Measurements from ENCODE around the gene P2RX6.
A peak's percentile ranks its signal among the peaks of the same experiment; 100 is the strongest.

The P2RX6 gene

DNA sequence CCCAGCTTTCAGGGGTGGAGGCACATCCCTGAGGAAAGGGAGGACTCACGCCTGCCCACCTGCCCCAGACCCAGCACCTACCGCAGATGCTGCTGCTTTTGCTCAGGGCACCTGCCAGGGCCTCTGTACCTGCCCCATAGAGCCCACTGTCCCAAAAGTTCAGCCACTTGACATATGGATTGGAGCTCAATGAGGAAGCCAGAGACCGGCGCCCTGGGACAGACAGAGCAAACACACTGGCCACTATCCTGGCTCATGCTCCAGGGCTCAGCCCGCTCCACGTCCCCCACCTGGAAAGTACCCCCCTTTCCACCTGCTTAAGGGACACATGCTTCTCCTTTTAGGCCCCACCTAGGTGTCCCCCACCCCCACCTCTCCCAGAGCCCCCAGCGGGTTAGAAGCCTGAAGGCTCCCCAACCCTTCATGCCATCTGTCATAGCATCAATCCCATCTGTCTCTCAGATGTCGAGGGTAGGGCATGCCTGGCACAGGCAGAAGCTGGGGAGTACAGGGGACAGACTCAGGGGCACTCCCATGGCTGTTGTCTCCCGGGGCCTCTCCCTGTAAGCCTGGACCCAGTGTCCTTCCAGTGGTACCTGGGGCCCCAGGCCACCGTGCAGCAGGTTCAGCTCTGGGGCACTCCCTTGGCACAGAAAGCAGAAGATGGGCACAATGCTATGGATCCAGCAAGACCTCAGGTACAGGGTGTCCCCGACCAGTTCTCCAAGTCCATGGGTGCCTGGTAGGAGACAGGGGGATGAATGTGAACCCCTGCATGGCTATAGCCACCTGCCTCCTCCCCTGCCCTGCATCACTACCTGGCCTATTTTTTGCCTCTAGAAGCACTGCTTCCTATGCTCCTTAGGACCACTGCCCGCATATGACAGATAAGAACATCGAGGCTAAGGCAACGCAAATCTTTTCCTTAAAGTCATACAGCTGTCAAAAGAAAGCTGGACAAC is 2.2 kb upstream of the P2RX6 start:
- DNase-seq (ENCODE audit: low read depth in 4 of 4, low spot score in 1 of 4), result no peak

DNA sequence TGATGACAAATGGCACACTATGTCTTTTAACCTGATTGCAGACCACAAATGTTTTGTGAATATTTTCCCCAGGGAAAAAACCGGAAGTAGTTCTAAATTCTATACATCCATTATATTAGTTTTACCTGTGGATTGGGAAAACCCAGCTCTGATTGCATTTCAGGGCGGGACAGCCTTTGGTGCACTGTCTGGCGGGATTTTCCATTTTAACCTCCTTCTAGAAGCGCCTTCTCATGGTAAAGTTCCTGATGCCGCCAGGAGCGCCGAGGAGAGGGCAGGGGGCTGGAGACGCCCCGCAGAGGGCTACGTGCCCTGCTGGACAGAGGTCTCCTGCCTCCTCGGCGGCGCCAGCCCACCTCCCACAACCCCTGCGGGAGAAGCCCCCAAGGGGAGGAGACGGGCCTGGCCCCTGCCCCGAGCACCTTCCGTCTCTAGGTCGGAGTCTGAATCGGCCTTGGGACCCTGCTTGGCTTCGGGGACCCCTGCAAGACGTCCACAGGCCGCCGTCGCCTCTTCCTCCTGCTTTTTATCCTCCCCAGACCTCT is 1.2 kb upstream of the P2RX6 start:
- DNase-seq (ENCODE audit: low read depth in 4 of 4, low spot score in 1 of 4), result no peak

DNA sequence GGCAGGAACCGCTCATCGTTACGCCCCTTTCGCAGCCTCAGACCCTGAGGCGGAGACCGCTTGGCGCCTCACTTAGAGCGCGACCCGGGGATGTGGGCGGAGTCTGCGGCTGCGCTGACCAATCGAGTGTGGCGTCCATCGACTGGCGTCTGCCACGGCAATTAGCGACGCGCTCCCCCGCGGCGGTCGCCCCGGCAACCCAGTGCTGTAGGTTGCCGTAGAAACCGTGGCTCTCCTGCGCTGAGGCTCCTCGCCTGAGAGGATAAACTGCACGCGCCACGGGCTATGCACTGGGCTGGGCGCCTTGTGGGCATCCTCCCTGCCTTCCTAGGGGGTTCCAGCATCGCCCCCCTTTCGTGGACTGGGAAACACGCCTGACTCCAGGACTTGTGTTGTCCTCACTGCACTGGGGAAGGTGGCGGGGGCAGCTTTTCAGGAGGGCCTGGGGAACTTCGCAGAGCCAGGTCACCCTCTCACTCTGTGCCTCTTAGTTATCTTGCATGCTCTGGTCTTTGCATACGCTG is 701 bp upstream of the P2RX6 start:
- peak; percentile 64 to 86 (median 77) for DNase-seq (ENCODE audit: low read depth in 4 of 4, low spot score in 1 of 4)

DNA sequence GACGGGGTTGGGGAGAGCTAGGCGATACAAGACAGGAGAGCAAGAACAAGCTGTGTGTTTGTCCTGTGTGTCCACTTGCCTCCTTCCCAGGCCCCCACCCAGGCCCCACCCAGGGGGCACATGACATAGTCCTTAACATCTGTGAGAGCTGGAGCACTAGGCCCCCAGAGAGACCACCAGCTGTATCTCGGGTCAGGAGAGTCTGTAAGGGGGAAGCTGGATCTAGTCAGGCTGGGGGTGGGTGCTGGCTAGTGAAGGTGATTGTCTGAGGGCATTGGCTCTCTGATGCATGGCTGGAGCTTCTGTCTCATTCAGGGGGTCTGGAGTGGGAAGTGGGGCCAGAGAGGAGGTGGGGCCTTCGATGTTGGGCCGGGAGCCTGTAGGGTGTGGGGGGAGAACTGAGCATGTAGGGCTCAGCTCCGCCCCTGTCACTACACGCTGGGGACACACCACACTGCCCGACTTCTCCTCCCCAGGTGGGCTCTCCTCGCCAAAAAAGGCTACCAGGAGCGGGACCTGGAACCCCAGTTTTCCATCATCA is 571 bp downstream of the P2RX6 start:
- no peak for DNase-seq (ENCODE audit: low read depth in 4 of 4, low spot score in 1 of 4)

DNA sequence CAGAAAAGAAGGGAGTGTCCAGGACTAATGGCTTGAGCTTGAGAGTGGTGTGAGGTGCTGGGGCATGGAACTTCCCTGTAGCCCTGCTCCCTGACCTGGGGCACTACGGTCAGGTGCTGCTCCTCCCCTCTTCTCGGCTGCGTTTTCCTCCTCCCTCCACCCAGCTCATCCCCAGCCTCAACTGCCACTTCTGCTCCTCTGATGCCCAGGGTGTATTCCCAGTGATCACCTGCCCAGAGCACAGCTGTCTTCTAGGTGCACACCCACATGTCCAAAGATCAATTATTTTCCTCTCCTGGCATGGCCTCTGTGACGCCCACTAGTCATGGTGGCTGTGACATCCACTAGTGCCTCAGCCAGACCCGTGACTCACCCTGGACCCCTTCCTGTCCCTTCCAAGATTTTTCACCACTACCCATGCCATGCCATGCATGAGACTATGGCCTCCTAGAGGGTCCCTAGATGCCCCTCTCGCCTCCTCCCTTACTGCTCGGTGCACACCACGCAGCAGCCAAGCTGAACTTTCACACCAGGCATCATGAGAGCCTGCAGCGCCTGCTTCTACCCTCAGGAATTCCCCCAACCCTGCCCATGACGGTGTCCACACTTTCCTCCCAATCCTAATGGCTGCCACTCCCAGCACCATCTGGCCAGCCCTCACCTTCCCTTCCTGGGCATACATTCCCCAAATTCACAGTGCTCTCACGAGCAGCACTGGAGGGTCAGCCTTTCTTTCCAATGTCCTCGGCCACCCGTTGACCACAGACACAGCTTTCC is 1.9 kb downstream of the P2RX6 start:
- no peak for DNase-seq (ENCODE audit: low read depth in 4 of 4, low spot score in 1 of 4)

DNA sequence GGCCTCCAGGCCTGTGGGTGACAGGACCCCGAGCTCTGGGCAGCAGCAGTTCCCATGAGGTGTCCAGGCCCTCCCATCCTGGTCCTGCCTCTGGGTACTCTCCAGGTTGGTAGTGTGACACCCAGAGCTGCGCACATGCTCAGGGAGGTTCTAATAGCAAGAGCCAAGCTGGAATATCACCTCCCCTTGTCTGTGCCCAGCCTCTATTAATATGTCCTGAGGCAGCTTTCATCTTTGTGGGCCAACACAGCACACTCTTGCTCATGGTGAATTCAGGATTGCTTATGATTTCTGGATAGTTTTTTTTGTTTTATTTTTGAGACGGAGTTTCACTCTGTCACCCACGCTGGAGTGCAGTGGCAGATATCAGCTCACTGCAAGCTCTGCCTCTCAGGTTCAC is 3.3 kb downstream of the P2RX6 start:
- no peak for DNase-seq (ENCODE audit: low read depth in 4 of 4, low spot score in 1 of 4)

DNA sequence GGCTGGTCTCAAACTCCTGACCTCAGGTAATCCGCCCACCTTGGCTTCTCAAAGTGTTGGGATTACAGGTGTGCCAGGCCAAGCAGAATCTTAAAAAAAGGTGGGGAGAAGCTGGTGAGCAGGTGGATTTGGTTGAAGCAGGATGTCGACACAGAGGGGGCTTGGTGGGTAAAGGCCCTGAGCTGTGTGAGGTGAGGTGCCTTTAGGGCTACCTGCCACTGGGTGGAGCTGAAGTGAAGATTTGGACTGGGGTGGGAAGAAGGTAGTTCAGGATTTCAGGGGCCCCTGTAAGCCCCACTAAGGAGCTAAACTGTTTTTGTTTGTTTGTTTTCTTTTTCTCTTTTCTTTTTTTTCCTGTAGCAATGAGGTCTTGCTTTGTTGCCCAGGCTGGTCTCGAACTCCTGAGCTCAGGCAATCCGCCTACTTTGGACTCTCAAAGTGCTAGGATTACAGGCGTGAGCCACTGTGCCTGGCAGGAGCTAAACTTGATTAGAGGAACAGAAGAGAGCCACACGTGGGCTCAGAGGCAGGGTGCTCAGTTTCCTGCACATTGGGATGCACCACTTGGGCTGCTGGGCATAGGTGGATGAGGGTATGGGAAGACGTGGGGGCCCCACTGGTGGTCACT is 6.0 kb downstream of the P2RX6 start:
- DNase-seq (ENCODE audit: low read depth in 4 of 4, low spot score in 1 of 4), result no peak

DNA sequence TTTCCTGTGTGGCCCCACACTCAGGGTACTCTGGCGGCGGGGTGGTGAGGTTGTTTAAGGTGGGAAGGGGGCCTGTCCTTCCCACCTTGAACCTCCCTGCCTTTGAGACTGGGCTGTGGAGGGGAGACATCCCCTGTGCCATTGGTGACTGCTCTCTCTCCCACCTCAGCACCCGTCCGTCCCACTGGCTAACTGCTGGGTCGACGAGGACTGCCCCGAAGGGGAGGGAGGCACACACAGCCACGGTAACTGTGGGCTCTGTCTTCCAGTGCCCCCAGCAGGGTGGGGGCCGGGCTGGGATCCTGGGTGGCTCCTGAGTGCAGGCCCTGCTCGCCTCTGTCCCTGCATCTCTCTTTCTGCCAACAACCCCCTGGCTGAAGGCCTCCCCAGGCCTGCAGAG is 7.5 kb downstream of the P2RX6 start:
- DNase-seq (ENCODE audit: low read depth in 4 of 4, low spot score in 1 of 4), result no peak

DNA sequence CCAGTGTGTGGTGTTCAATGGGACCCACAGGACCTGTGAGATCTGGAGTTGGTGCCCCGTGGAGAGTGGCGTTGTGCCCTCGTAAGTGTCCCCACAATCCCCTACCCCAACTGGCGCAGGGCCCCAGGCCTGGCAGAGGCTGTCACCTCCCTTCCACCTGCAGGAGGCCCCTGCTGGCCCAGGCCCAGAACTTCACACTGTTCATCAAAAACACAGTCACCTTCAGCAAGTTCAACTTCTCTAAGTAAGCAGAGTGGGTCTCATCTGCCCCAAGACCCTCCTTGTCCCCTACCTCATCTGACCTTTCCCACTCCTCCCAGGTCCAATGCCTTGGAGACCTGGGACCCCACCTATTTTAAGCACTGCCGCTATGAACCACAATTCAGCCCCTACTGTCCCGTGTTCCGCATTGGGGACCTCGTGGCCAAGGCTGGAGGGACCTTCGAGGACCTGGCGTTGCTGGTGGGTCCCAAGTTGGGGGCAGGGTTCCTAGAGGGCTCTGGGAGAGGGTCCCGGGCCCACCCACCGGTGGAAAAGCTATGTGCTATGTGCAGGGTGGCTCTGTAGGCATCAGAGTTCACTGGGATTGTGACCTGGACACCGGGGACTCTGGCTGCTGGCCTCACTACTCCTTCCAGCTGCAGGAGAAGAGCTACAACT is 8.1 kb downstream of the P2RX6 start:
- no peak for DNase-seq (ENCODE audit: low read depth in 4 of 4, low spot score in 1 of 4)

DNA sequence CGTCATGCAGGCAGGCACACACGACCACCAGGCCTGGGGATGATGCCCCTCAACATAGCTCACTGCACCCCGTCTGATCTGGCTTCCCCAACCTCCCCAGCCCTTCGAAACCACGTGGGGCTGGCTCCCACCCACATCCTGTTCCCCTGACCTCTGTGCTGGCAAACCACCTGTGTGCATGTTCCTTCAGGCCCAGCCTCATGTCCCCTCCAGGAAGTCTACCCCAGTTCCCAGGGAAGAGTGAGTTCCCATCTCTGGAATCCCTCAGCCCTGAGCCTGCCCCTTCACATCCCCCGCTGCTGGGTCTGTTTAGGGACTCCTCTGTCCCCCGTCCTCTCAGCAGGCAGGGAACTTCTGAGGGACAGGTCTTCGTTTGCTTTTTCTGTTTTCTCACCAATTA is 10.3 kb downstream of the P2RX6 start:
- no peak for DNase-seq (ENCODE audit: low read depth in 4 of 4, low spot score in 1 of 4)

DNA sequence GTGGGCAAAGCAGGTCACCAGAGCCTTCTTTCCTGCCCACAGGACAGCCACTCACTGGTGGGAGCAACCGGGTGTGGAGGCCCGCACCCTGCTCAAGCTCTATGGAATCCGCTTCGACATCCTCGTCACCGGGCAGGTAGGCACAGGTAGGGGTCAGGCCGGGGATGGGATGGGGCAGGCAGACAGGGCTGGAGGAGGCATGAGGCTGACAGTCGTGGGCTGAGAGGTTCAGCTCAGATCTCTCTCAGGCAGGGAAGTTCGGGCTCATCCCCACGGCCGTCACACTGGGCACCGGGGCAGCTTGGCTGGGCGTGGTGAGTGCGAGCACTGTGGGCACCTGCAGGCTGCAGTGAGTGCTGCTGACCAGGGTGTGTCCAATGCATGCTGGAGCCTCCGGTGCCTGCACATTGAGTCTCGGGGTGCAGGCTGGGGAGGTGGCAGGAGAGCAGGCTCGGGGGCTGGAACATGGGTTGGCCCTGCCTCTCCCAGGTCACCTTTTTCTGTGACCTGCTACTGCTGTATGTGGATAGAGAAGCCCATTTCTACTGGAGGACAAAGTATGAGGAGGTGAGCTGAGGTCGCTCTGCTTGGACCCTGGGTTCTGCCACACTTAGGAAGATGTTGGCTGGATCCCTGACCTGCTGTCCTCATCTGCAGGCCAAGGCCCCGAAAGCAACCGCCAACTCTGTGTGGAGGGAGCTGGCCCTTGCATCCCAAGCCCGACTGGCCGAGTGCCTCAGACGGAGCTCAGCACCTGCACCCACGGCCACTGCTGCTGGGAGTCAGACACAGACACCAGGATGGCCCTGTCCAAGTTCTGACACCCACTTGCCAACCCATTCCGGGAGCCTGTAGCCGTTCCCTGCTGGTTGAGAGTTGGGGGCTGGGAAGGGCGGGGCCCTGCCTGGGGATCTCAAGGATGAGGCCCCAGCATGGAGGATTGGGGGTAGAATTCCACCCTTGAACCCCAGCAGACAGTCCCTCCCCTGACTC is 11.1 kb downstream of the P2RX6 start:
- no peak for DNase-seq (ENCODE audit: low read depth in 4 of 4, low spot score in 1 of 4)

DNA sequence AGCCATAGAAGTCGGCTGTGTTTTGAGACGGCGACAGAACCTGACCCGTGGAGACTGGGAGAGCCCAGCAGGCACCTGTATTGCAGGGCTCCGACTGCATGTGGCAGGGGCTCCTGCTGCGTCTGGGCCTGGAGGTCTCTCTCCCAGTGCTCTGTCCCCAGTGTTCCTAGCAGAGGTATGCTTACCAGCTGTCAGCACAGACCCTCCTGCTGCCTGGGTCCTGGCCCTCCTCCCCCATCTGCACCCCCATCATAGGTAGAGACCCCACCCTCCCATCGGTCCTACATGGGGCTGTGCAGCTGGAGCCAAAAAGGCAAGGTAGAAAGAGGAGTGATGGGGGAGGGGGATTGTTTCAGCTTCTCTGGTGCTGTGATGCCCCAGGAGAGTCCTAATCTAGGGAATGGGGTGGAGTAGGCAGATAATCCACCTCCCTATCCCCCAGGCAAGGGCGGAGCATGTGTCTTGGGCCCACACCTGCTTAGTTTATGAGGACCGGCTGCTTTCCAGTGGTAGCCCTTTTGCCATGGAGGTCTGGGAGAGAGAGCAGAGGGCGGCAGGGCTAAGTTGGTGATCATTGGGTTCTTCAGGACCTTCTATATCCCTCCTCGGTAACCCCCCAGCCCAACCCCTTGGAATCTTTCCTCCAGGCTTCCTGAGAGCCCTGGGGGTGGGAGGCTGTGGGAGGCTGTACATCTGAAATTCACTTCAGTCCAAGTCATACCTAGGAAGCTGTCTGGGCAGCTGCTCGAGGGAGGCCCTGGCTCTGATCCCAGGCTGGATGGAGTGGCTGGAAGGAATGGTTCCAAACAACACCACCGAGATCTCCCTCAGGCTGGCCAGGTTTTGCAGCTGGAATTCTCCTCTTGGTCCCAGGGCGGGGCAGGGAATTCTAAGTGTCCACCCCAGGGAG is 12.1 kb downstream of the P2RX6 start:
- no peak for DNase-seq (ENCODE audit: low read depth in 4 of 4, low spot score in 1 of 4)

DNA sequence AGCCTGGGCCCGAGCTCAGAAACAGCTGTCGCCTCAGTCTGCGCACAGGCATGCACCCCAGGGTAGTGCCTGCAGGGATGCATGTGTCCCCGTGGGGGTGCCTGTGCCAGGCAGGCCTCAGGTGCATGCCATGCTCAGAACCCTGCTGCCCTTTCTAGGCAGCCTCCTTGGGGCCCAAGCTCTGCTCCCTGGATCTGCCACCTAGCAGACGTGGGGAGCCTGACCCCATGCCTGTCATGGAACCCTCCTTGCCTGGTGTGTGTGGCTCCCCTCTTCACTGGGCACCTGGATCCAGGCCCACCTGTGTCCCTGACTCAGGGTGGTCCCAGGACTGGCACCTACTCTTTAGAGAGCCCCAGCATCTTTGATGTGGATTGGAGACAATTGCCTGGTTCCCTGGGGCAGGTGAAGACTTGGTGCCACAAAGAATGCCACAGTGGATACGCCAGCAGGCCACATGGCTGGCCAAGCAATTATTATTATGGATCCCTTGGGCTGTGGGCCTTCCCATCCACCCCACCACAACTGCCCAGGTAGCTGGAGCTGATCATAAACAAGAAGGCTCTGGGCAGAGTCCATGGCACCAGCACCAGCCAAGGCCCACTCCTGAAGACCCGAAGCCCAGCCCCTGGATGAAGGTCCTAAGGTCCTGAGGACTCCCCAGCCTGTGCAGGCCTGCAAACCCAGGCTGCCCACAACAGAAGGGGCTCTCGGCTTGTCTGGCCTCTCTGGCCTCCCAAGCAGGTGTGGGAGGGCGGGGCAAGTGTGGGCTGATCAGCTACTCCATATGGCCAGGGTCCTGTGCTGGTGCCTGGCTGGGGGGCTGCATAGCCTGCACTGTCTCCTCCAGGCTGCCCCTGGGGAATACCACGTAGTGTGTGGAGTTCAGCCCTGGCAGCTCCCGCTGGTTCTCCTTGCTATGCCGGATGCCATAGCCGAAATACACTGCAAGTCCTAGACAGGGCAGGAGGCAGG is 13.6 kb downstream of the P2RX6 start:
- DNase-seq (ENCODE audit: low read depth in 4 of 4, low spot score in 1 of 4), result no peak

DNA sequence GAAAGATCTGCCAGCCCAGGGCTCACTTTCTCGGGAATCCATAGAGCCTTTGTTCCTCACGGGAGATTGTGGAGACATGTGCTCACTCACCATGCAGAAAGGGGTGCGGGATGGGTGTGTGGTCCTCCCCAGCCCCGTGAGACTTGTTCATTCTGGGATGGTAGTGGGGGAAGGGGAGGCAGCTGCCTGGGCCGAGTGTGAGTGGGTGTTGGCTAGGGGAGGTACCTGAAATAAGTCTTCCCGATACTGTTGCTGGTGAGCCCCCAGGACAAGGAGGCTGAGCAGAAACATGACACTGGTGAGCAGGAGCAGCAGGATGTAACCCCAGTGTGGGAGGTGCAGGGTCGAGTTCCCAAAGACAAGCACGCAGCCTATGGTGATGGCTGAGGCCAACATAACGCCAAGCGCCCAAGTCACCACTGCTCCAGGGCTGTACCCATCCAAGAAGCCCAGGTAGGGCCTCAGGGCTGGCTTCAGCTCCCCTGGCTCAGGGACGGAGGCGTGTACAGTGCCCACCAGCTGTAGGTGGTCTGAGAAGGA is 14.6 kb downstream of the P2RX6 start:
- DNase-seq (ENCODE audit: low read depth in 4 of 4, low spot score in 1 of 4), result no peak

DNA sequence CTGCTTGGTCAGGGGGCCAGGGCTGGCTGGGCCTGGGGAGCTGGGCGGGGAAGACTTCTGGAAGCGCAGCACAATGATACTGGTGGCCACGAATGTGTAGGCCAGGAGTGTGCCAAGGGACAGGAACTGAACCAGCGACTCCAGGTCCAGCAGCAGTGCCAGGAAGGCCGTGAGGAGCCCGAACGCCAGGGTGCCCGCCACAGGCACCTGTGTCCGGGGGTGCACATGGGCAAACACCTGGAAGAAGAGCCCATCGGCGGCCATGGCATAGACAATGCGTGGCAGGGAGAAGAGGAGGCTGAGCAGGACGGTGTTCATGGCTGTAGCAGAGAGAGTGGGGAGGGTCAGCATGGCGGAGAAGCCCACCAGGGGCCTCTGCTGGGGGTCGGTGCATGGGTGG is 15.1 kb downstream of the P2RX6 start:
- DNase-seq (ENCODE audit: low read depth in 4 of 4, low spot score in 1 of 4), result no peak

DNA sequence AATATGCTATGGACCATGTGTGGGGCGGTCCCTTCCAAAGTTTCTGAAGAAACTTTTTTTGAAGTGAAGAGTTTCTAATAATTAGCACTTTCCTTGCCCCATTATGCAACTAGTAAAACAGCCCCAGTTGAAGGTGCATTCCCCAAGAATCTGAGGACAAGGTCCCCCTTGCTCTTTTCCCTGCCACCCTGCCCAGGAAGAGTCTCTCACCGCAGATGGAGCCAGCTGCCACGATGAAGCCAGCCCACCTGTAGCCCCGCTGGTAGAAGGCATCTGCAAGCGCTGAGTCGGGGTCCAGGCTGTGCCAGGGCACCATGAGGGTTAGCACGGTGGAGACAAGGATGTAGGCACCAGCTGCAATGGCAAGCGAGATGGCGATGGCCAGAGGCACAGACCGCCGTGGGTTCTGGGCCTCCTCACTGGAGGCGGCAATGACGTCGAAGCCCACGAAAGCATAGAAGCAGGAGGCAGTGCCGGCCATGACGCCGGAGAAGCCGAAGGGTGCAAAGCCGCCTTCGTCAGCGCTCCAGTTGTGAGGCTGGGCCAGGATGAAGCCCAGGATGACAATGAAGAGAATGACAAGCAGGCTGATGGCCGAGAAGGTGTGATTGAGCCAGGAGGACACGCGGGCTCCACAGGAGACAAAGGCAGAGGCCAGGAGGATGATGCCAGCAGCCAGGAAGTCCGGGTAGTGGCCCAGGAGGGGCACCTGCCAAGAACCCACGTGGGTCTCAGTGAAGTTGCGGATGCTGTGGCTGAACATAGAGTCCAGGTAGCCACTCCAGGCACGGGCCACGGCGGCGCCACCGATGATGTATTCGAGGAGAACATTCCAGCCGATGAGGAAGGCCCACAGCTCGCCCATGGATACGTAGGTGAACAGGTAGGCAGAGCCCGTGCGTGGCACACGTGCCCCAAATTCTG is 15.9 kb downstream of the P2RX6 start:
- DNase-seq (ENCODE audit: low read depth in 4 of 4, low spot score in 1 of 4), result no peak
